ENCODE results near the gene EDRF1. TPM values are rescaled to one million over a fixed set of nuclear protein-coding genes. Genes with fewer than 3 reads are reported as not detected.

EDRF1 gene
- total and polyA plus RNA-seq, 2 donors from 2014 or later, result 11.4 to 25.3 TPM

DNA sequence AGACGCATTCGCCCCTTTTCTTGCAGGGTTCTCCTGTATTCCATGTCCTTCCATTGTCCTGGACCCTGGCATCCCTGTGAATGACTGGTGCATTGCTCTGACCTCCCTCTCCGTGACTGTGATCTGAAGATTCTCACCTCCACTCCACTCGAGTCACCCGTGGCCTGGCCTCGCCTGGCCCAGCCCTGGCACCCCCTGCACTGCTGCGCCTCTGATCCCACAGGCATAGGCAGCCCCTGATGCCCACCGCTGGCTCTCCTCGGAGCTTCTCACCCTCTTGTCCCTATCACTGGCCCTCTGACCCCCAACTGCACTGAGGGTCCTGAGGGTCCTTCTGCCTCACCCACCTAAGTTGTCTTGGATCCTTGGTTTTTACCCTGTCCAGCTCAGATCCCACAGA is 58.3 kb downstream of the EDRF1 start:
- FAIRE-seq, result no peak
- H3K4me1 ChIP-seq (ENCODE audit: control insufficient read depth in 2 of 3, insufficient read depth in 2 of 3, low read depth in 1 of 3, low read length in 3 of 3), result peaks cover 0 to 5% (median 3%) of the 10 kb centered on the region in 3 donors
- DNase-seq, result no peak
- no peak overlapping the region for H3K4me3 ChIP-seq (ENCODE audit: low read length in 3 of 3)
- no peak overlapping the region for H3K27ac ChIP-seq (ENCODE audit: low read depth in 2 of 2, low read length in 2 of 2)
- no peaks in the 10 kb centered on the region for H3K27me3 ChIP-seq (ENCODE audit: control insufficient read depth, insufficient read depth, low read length)
- peaks cover 0 to 8% (median 0%) of the 10 kb centered on the region in 3 donors for H3K9me3 ChIP-seq (ENCODE audit: control insufficient read depth in 2 of 3, insufficient read depth in 1 of 3, low read length in 3 of 3)
- intact Hi-C loops (cut with DNase I), result no loop called here
- H3K36me3 ChIP-seq (ENCODE audit: control insufficient read depth in 2 of 3, insufficient read depth in 3 of 3, low read length in 3 of 3), result no peaks in the 10 kb centered on the region
- TF ChIP-seq, protein P1, sequence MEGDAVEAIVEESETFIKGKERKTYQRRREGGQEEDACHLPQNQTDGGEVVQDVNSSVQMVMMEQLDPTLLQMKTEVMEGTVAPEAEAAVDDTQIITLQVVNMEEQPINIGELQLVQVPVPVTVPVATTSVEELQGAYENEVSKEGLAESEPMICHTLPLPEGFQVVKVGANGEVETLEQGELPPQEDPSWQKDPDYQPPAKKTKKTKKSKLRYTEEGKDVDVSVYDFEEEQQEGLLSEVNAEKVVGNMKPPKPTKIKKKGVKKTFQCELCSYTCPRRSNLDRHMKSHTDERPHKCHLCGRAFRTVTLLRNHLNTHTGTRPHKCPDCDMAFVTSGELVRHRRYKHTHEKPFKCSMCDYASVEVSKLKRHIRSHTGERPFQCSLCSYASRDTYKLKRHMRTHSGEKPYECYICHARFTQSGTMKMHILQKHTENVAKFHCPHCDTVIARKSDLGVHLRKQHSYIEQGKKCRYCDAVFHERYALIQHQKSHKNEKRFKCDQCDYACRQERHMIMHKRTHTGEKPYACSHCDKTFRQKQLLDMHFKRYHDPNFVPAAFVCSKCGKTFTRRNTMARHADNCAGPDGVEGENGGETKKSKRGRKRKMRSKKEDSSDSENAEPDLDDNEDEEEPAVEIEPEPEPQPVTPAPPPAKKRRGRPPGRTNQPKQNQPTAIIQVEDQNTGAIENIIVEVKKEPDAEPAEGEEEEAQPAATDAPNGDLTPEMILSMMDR (IDR thresholded peaks at IDR 0.05; ENCODE audit: borderline replicate concordance, extremely low read depth, insufficient read depth), result no peak
- H3K9ac ChIP-seq (ENCODE audit: low read length in 3 of 3), result no peak overlapping the region

DNA sequence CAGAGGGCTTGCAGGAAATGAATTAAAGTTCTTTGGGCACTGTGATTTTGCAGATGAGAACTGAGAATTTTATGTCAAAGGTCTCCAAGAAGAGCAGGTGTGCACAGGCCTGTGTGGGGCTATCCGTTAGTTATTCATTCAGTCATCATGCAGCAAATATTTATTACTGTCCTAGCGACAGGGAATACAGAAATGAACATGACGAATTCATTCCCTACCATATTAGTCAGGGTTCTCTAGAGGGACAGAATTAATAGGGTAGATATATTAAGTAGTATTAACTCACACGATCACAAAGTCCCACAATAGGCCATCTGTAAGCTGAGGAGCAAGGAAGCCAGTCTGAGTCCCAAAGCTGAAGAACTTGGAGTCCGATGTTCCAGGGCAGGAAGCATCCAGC is 59.0 kb downstream of the EDRF1 start:
- Histone ChIP-seq H3K27ac (ENCODE audit: low read depth in 2 of 2, low read length in 2 of 2) (no peak overlapping the region), H3K9ac (ENCODE audit: low read length in 3 of 3) (no peak overlapping the region), H3K4me1 (ENCODE audit: control insufficient read depth in 2 of 3, insufficient read depth in 2 of 3, low read depth in 1 of 3, low read length in 3 of 3) (peaks cover 0 to 5% (median 3%) of the 10 kb centered on the region in 3 donors), H3K36me3 (ENCODE audit: control insufficient read depth in 2 of 3, insufficient read depth in 3 of 3, low read length in 3 of 3) (no peaks in the 10 kb centered on the region), H3K9me3 (ENCODE audit: control insufficient read depth in 2 of 3, insufficient read depth in 1 of 3, low read length in 3 of 3) (peaks cover 0 to 8% (median 0%) of the 10 kb centered on the region in 3 donors), H3K4me3 (ENCODE audit: low read length in 3 of 3) (no peak overlapping the region), H3K27me3 (ENCODE audit: control insufficient read depth, insufficient read depth, low read length) (no peaks in the 10 kb centered on the region)
- intact Hi-C loops (cut with DNase I), result no loop called here
- no peak for DNase-seq
- no peak for FAIRE-seq
- TF ChIP-seq, protein P1 (IDR thresholded peaks at IDR 0.05; ENCODE audit: borderline replicate concordance, extremely low read depth, insufficient read depth), result no peak

DNA sequence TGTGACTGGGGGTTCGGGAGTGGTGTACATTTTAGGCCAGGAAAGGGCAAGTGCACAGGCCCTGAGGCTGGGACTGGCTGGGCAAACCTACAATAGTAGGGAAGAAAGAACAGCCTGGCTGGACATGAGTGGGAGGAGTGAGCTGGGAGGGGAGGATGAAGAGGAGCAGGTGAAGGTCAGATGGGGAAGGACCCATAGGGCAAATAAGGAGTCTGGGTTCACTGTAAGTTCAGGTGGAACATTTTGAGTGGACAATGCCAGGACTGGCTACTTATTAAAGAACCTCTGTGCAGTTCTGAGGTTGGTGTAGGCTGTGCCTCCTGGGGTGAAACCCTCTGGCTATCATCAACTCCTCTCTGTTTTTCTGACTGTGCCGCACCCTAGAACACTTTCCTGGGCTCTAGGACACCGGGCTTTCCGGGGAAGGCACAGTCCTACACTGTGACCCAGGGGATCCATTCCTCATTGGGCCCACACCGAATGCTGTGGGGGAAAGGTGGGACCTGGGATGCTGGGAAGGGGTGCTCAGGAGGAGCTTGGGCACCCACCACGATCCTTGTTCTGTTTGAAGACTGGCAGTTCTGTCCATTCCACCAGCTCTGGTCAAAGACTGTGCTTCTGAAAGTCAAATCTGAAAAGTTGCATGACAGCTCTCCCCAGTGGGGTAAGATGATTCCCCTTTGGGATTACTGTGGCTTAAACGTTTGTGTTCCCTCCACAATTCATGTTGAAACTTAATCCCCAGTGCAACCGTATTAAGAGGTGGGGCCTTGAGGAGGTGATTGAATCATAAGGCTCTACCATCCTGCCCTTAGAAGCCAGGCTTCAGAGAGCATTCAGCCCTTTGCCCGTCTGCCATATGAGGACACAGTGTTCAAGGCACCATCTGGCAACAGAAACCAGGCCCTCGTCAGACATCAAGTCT is 60.2 kb downstream of the EDRF1 start:
- Histone ChIP-seq H3K27me3 (ENCODE audit: control insufficient read depth, insufficient read depth, low read length) (no peaks in the 10 kb centered on the region), H3K9me3 (ENCODE audit: control insufficient read depth in 2 of 3, insufficient read depth in 1 of 3, low read length in 3 of 3) (peaks cover 0 to 8% (median 0%) of the 10 kb centered on the region in 3 donors), H3K27ac (ENCODE audit: low read depth in 2 of 2, low read length in 2 of 2) (no peak overlapping the region), H3K4me3 (ENCODE audit: low read length in 3 of 3) (no peak overlapping the region), H3K9ac (ENCODE audit: low read length in 3 of 3) (no peak overlapping the region), H3K4me1 (ENCODE audit: control insufficient read depth in 2 of 3, insufficient read depth in 2 of 3, low read depth in 1 of 3, low read length in 3 of 3) (peaks cover 3 to 5% (median 4%) of the 10 kb centered on the region in 3 donors), H3K36me3 (ENCODE audit: control insufficient read depth in 2 of 3, insufficient read depth in 3 of 3, low read length in 3 of 3) (no peaks in the 10 kb centered on the region)
- no peak for DNase-seq
- no peak for FAIRE-seq
- TF ChIP-seq, protein P1 (IDR thresholded peaks at IDR 0.05; ENCODE audit: borderline replicate concordance, extremely low read depth, insufficient read depth), result no peak
- intact Hi-C loops (cut with DNase I), result no loop called here
